PC-9 (cell line): ENCODE results near the gene RAB3C. TPM values are rescaled to one million over a fixed set of nuclear protein-coding genes. Genes with fewer than 3 reads are reported as not detected.

ENCODE experiments used
- BruUV-seq: library from RNA; stranded (reverse); fragments of 400-500 nt; replicated peaks from 2 replicates; lab custom pipeline; 2021; lab: Mats Ljungman, UMichigan
- CTCF ChIA-PET: fragments of 300-600 bp; sonication (Branson Sonifier 250); formaldehyde crosslinking; loops from one replicate; lab custom pipeline; 2022; ENCODE audit warnings: antibody characterized with exemption; lab: Charles Lee
- POLR2A ChIA-PET: fragments of 300-600 bp; sonication (Branson Sonifier 250); formaldehyde crosslinking; loops from one replicate; lab custom pipeline; 2022; ENCODE audit warnings: antibody characterized with exemption; ENCODE audit not compliant: unreplicated experiment; lab: Charles Lee
- DNase-seq, 2 experiments: peaks; one replicate each; pipeline versions ENCODE4 v3.0.0 to v3.0.0-alpha.2; 2015 to 2022; ENCODE audit warnings: mixed read lengths in 1 of 2
- H2AFZ ChIP-seq: fragments of 200-600 bp; sonication (generic); 2 replicates; pipeline ENCODE4 v1.8.1; 2017; ENCODE audit warnings: antibody characterized with exemption
- H3F3A ChIP-seq: fragments of 200-600 bp; sonication (generic); 2 replicates; pipeline ENCODE4 v1.8.1; 2017; ENCODE audit warnings: antibody characterized with exemption, mild to moderate bottlenecking, low read depth; ENCODE audit not compliant: insufficient read depth
- H3K27ac ChIP-seq: fragments of 200-600 bp; sonication (generic); 2 replicates; pipeline ENCODE4 v1.6.1; 2016; ENCODE audit warnings: mixed run types
- H3K27me3 ChIP-seq: fragments of 200-600 bp; sonication (generic); 2 replicates; pipeline ENCODE4 v1.6.1; 2016; ENCODE audit warnings: low read depth, mixed run types; ENCODE audit not compliant: insufficient read depth
- H3K36me3 ChIP-seq: fragments of 200-600 bp; sonication (generic); 2 replicates; pipeline ENCODE4 v1.6.1; 2016; ENCODE audit warnings: low read depth, mixed run types
- H3K4me1 ChIP-seq: fragments of 200-600 bp; sonication (generic); replicated peaks from 2 replicates; pipeline ENCODE4 v1.6.1; 2016; ENCODE audit warnings: mixed run types; ENCODE audit not compliant: insufficient read depth
- H3K4me2 ChIP-seq: fragments of 200-600 bp; sonication (generic); 2 replicates; pipeline ENCODE4 v1.6.1; 2017; ENCODE audit warnings: mixed run types
- H3K4me3 ChIP-seq: fragments of 200-600 bp; sonication (generic); 2 replicates; pipeline ENCODE4 v1.6.1; 2016; ENCODE audit warnings: mixed run types
- H3K79me2 ChIP-seq: fragments of 200-600 bp; sonication (generic); 2 replicates; pipeline ENCODE4 v1.6.1; 2017; ENCODE audit warnings: low read depth, mixed run types
- H3K9me2 ChIP-seq: fragments of 200-600 bp; sonication (generic); 2 replicates; pipeline ENCODE4 v1.8.1; 2017; ENCODE audit warnings: mild to moderate bottlenecking; ENCODE audit not compliant: insufficient read depth
- H3K9me3 ChIP-seq: fragments of 200-600 bp; sonication (generic); 2 replicates; pipeline ENCODE4 v1.8.1; 2016; ENCODE audit warnings: low read depth; ENCODE audit not compliant: insufficient read depth
- H4K20me1 ChIP-seq: fragments of 200-600 bp; sonication (generic); 2 replicates; pipeline ENCODE4 v1.8.1; 2017; ENCODE audit not compliant: insufficient read depth
- EZH2 ChIP-seq: fragments of 200-600 bp; sonication (generic); IDR thresholded peaks from 2 replicates; pipeline ENCODE4 v1.8.0; 2017; ENCODE audit warnings: antibody characterized with exemption, low read depth
- intact Hi-C: fragments of 100-400 bp; cut with micrococcal nuclease; formaldehyde crosslinking; loops from one replicate; pipeline ENCODE4 v1.10.0; 2022; ENCODE audit not compliant: unreplicated experiment
- total RNA-seq: library from RNA; stranded (reverse); gene quantifications from 2 replicates; pipeline ENCODE4 v1.2.3, GENCODE V29; 2021
- TF ChIP-seq, protein P1 (sequence below): fragments of 200-600 bp; sonication (generic); conservative IDR thresholded peaks from 2 replicates; pipeline ENCODE4 v1.6.1; 2017; ENCODE audit warnings: mixed run types, antibody characterized with exemption, mild to moderate bottlenecking, moderate library complexity

The RAB3C gene
- total RNA-seq, 1 experiment from 2014 or later, result not detected

GRCh38 chr5:58886315-58887207 lies 303.7 kb downstream of the RAB3C start:
- ChIA-PET CTCF (interaction anchor here (0.5 to 1.7 kb wide), 5 partner anchors 8 to 409 kb away, joined by 3 to 8 read pairs (median 4); no protein-coding TSS in a partner anchor), POLR2A (no interaction called here)
- Histone ChIP-seq H3K27me3 (no peaks in the 10 kb centered on the region), H4K20me1 (no peaks in the 10 kb centered on the region), H3F3A (peaks cover 4% of the 10 kb centered on the region; the same call in 1 of the 2 replicates), H3K27ac (no peak overlapping the region), H3K79me2 (no peaks in the 10 kb centered on the region), H3K4me2 (peak overlapping the region; percentile 32), H2AFZ (peak overlapping the region; percentile 52; the same call in 1 of the 2 replicates), H3K36me3 (no peaks in the 10 kb centered on the region), H3K9me3 (no peaks in the 10 kb centered on the region), H3K9me2 (no peaks in the 10 kb centered on the region), H3K4me3 (no peak overlapping the region), H3K4me1 (peaks cover 7% of the 10 kb centered on the region)
- no peak for TF ChIP-seq EZH2
- TF ChIP-seq, protein P1, sequence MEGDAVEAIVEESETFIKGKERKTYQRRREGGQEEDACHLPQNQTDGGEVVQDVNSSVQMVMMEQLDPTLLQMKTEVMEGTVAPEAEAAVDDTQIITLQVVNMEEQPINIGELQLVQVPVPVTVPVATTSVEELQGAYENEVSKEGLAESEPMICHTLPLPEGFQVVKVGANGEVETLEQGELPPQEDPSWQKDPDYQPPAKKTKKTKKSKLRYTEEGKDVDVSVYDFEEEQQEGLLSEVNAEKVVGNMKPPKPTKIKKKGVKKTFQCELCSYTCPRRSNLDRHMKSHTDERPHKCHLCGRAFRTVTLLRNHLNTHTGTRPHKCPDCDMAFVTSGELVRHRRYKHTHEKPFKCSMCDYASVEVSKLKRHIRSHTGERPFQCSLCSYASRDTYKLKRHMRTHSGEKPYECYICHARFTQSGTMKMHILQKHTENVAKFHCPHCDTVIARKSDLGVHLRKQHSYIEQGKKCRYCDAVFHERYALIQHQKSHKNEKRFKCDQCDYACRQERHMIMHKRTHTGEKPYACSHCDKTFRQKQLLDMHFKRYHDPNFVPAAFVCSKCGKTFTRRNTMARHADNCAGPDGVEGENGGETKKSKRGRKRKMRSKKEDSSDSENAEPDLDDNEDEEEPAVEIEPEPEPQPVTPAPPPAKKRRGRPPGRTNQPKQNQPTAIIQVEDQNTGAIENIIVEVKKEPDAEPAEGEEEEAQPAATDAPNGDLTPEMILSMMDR, result peak; percentile 93
- intact Hi-C loops, result loop anchor here (5.0 kb wide), 1 partner anchor 301 kb away; no protein-coding TSS in a partner anchor
- BruUV-seq, result no TSS peak
- DNase-seq, result peak; percentile 40 to 56

GRCh38 chr5:58887311-58887710 lies 304.4 kb downstream of the RAB3C start:
- Histone ChIP-seq H3K9me3 (no peaks in the 10 kb centered on the region), H3K36me3 (no peaks in the 10 kb centered on the region), H3K4me1 (peaks cover 15% of the 10 kb centered on the region), H3K4me3 (no peak overlapping the region), H4K20me1 (no peaks in the 10 kb centered on the region), H3K9me2 (no peaks in the 10 kb centered on the region), H3K27me3 (no peaks in the 10 kb centered on the region), H2AFZ (no peak overlapping the region), H3K79me2 (no peaks in the 10 kb centered on the region), H3K4me2 (no peak overlapping the region), H3F3A (peaks cover 12% of the 10 kb centered on the region; the same call in 1 of the 2 replicates), H3K27ac (no peak overlapping the region)
- no peak for DNase-seq
- intact Hi-C loops, result loop anchor here (5.0 kb wide), 1 partner anchor 300 kb away; no protein-coding TSS in a partner anchor
- BruUV-seq, result no TSS peak
- ChIA-PET CTCF (interaction anchor here (1.7 kb wide), 1 partner anchor 286 kb away, joined by 8 read pairs; no protein-coding TSS in a partner anchor), POLR2A (no interaction called here)
- TF ChIP-seq EZH2, result no peak
- TF ChIP-seq, protein P1, result no peak

GRCh38 chr5:58887721-58888409 lies 305.0 kb downstream of the RAB3C start:
- H3F3A ChIP-seq, result peaks cover 14% of the 10 kb centered on the region; the same call in 1 of the 2 replicates
- H3K4me3 ChIP-seq, result no peak overlapping the region
- no peak overlapping the region for H2AFZ ChIP-seq
- H3K79me2 ChIP-seq, result no peaks in the 10 kb centered on the region
- H3K9me3 ChIP-seq, result no peaks in the 10 kb centered on the region
- CTCF ChIA-PET, result interaction anchor here (0.6 to 1.7 kb wide), 2 partner anchors 241 to 286 kb away, joined by 4 to 8 read pairs; no protein-coding TSS in a partner anchor
- POLR2A ChIA-PET, result no interaction called here
- no peaks in the 10 kb centered on the region for H3K9me2 ChIP-seq
- no peaks in the 10 kb centered on the region for H3K36me3 ChIP-seq
- H3K4me2 ChIP-seq, result no peak overlapping the region
- no peak overlapping the region for H3K27ac ChIP-seq
- intact Hi-C loops, result loop anchor here (5.0 kb wide), 1 partner anchor 299 kb away; no protein-coding TSS in a partner anchor
- BruUV-seq, result no TSS peak
- no peaks in the 10 kb centered on the region for H4K20me1 ChIP-seq
- no peak for TF ChIP-seq EZH2
- TF ChIP-seq, protein P1, result no peak
- H3K27me3 ChIP-seq, result no peaks in the 10 kb centered on the region
- peaks cover 18% of the 10 kb centered on the region for H3K4me1 ChIP-seq
- DNase-seq, result no peak
